Skin epidermis (tissue), 12 donors: ENCODE results near the gene CCDC78.
A peak's percentile ranks its signal among the peaks of the same experiment; 100 is the strongest.
"Not testable (repeated sequence)": the region's sequence is repeated elsewhere in the genome, so short reads cannot be mapped to it uniquely, and the experiment has no call there.

Experiments
- H3K27ac ChIP-seq, 21 experiments: fragments of 200-600 bp; sonication (generic) in 11 of 21; one replicate each; pipeline ENCODE4 v1.5.0; 2020; ENCODE audit warnings: mild to moderate bottlenecking in 3 of 21, inconsistent platforms in 2 of 21, moderate library complexity in 2 of 21
- H3K4me3 ChIP-seq, 7 experiments: fragments of 200-600 bp; sonication (generic) in 2 of 7; one replicate each; pipeline ENCODE4 v1.5.0; 2020; ENCODE audit warnings: inconsistent platforms in 2 of 7, mild to moderate bottlenecking in 2 of 7, moderate library complexity in 1 of 7

The CCDC78 gene

GRCh38 chr16:715477-716199 is 10.6 kb downstream of the CCDC78 start:
- Histone ChIP-seq H3K4me3 (peak overlapping the region; percentile 47 to 53 (median 48)), H3K27ac (peak overlapping the region in 2 of 21 experiments; percentile 2 to 53)

- peak within 1 kb of the TSS; percentile 47 to 53 (median 48) for H3K4me3 ChIP-seq
- H3K27ac ChIP-seq, result peak within 1 kb of the TSS in 2 of 21 experiments; percentile 2 to 53
These were observed 11.4 kb downstream of the CCDC78 start, which contains the start of gene METRN for GRCh38 chr16:714558-715476. TSS of gene METRN (plus strand) at chr16:715118. CDS start at chr16:715290, 172 bp downstream.

GRCh38 chr16:714079-714478 is 12.2 kb downstream of the CCDC78 start:
- H3K4me3 ChIP-seq, result no peak overlapping the region
- no peak overlapping the region for H3K27ac ChIP-seq

GRCh38 chr16:712740-713250 is 13.4 kb downstream of the CCDC78 start:
- not testable (repeated sequence) for H3K27ac ChIP-seq, H3K4me3 ChIP-seq

GRCh38 chr16:711548-712320 is 14.5 kb downstream of the CCDC78 start:
- Histone ChIP-seq H3K27ac (no peak overlapping the region), H3K4me3 (no peak overlapping the region)

- Histone ChIP-seq H3K27ac (no peak overlapping the region), H3K4me3 (no peak overlapping the region)
These were observed 15.2 kb downstream of the CCDC78 start for GRCh38 chr16:711084-711483.

GRCh38 chr16:710500-711075 is 15.7 kb downstream of the CCDC78 start:
- H3K27ac ChIP-seq, result no peak overlapping the region
- H3K4me3 ChIP-seq, result no peak overlapping the region

GRCh38 chr16:709566-710499 is 16.4 kb downstream of the CCDC78 start:
- H3K27ac ChIP-seq, result no peak overlapping the region
- H3K4me3 ChIP-seq, result no peak overlapping the region

- Histone ChIP-seq H3K4me3 (no peak overlapping the region), H3K27ac (no peak overlapping the region)
These were observed 17.3 kb downstream of the CCDC78 start for GRCh38 chr16:708959-709358.

- no peak overlapping the region for H3K4me3 ChIP-seq
- no peak overlapping the region for H3K27ac ChIP-seq
These were observed 18.2 kb downstream of the CCDC78 start for GRCh38 chr16:708019-708418.

- no peak overlapping the region for H3K27ac ChIP-seq
These were observed 19.1 kb downstream of the CCDC78 start for GRCh38 chr16:707062-707538.

GRCh38 chr16:706189-707061 is 19.8 kb downstream of the CCDC78 start:
- peak overlapping the region in 1 of 7 experiments; percentile 25 for H3K4me3 ChIP-seq
- H3K27ac ChIP-seq, result no peak overlapping the region

More at GRCh38 chr16:707062-707538, 19.1 kb downstream of the CCDC78 start:
- H3K4me3 ChIP-seq, result no peak overlapping the region

GRCh38 chr16:705431-706188 is 20.6 kb downstream of the CCDC78 start, which contains the start of gene FBXL16:
TSS of gene FBXL16 (minus strand) at chr16:705801. CDS start at chr16:697405, 8,396 bp downstream.
- Histone ChIP-seq H3K27ac (no peak within 1 kb of the TSS), H3K4me3 (peak within 1 kb of the TSS in 1 of 7 experiments; percentile 30)

GRCh38 chr16:704552-705380 is 21.5 kb downstream of the CCDC78 start:
- Histone ChIP-seq H3K4me3 (peak overlapping the region in 1 of 7 experiments; percentile 30), H3K27ac (no peak overlapping the region)

GRCh38 chr16:704047-704446 is 22.2 kb downstream of the CCDC78 start:
- no peak overlapping the region for H3K27ac ChIP-seq
- H3K4me3 ChIP-seq, result no peak overlapping the region
